Ascending aorta (tissue), 2 donors: ENCODE results near the gene CHST12. TPM values are rescaled to one million over a fixed set of nuclear protein-coding genes. Genes with fewer than 3 reads are reported as not detected.

ENCODE experiments used
- DNase-seq, 2 donors: peaks; one replicate each; pipeline ENCODE4 v3.0.0-alpha.2; 2019; ENCODE audit warnings: low spot score in 2 of 2
- H3K27ac ChIP-seq, 2 donors: fragments of 200-600 bp; sonication (generic); one replicate each; pipeline ENCODE4 v1.5.1; 2016 to 2017; ENCODE audit warnings: mild to moderate bottlenecking in 1 of 2
- H3K27me3 ChIP-seq: fragments of 200-600 bp; sonication (generic); one replicate; pipeline ENCODE4 v1.5.1; 2017
- H3K36me3 ChIP-seq, 2 donors: fragments of 200-600 bp; sonication (generic); one replicate each; pipeline ENCODE4 v1.5.1; 2016
- H3K4me1 ChIP-seq, 2 donors: fragments of 200-600 bp; sonication (generic); one replicate each; pipeline ENCODE4 v1.5.1; 2016 to 2017; ENCODE audit warnings: mild to moderate bottlenecking in 1 of 2
- H3K4me3 ChIP-seq, 2 donors: fragments of 200-600 bp; sonication (generic); one replicate each; pipeline ENCODE4 v1.5.1; 2016 to 2017; ENCODE audit warnings: mild to moderate bottlenecking in 1 of 2
- H3K9me3 ChIP-seq, 2 donors: fragments of 200-600 bp; sonication (generic); one replicate each; pipeline ENCODE4 v1.5.1; 2016
- intact Hi-C: fragments of 100-400 bp; cut with DNase I; formaldehyde crosslinking; loops from one replicate; pipeline ENCODE4 v1.15.1; 2023
- total RNA-seq: library from RNA; depleted of rRNA; stranded (reverse); fragments of >200 nt; gene quantifications from one replicate; pipeline ENCODE4 v1.1.0, GENCODE V29; 2016
- TF ChIP-seq, protein P1 (sequence below), 3 experiments: fragments of 200-600 bp in 2 of 3; fragments of 450-650 bp in 1 of 3; sonication (generic) in 2 of 3; IDR thresholded peaks; one replicate each; pipeline ENCODE4 v1.5.1; 2016 to 2019; ENCODE audit warnings: antibody characterized with exemption in 3 of 3, mild to moderate bottlenecking in 1 of 3, moderate library complexity in 1 of 3

The CHST12 gene
- total RNA-seq, 1 donor from 2014 or later: 79.4 TPM

DNA sequence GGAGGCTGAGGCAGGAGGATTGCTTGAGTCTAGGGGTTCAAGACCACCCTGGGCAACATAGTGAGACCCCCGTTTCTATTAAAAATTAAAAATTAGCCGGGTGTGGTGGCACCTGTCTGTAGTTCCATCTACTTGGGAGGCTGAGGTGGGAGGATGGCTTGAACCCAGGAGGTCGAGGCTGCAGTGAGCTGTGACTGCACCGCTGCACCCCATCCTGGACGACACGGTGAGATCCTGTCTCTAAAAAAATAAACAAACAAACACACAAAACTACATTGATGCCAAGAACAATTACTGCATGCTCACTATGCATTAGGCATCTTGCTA lies 761 bp upstream of the CHST12 start:
- intact Hi-C loops: loop anchor here (1.0 to 5.0 kb wide), 5 partner anchors 48 to 230 kb away; partner anchors contain the start of genes BRAT1, EIF3B, IQCE and MRM2
- TF ChIP-seq, protein P1, sequence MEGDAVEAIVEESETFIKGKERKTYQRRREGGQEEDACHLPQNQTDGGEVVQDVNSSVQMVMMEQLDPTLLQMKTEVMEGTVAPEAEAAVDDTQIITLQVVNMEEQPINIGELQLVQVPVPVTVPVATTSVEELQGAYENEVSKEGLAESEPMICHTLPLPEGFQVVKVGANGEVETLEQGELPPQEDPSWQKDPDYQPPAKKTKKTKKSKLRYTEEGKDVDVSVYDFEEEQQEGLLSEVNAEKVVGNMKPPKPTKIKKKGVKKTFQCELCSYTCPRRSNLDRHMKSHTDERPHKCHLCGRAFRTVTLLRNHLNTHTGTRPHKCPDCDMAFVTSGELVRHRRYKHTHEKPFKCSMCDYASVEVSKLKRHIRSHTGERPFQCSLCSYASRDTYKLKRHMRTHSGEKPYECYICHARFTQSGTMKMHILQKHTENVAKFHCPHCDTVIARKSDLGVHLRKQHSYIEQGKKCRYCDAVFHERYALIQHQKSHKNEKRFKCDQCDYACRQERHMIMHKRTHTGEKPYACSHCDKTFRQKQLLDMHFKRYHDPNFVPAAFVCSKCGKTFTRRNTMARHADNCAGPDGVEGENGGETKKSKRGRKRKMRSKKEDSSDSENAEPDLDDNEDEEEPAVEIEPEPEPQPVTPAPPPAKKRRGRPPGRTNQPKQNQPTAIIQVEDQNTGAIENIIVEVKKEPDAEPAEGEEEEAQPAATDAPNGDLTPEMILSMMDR (IDR thresholded peaks at IDR 0.05): no peak
- no peak for DNase-seq
- Histone ChIP-seq H3K9me3 (no peaks in the 10 kb centered on the region), H3K36me3 (no peaks in the 10 kb centered on the region), H3K4me1 (peaks cover 14 to 29% of the 10 kb centered on the region in 2 donors), H3K4me3 (peak overlapping the region; percentile 99), H3K27me3 (no peaks in the 10 kb centered on the region), H3K27ac (peak overlapping the region in 1 of 2 donors; percentile 24)

DNA sequence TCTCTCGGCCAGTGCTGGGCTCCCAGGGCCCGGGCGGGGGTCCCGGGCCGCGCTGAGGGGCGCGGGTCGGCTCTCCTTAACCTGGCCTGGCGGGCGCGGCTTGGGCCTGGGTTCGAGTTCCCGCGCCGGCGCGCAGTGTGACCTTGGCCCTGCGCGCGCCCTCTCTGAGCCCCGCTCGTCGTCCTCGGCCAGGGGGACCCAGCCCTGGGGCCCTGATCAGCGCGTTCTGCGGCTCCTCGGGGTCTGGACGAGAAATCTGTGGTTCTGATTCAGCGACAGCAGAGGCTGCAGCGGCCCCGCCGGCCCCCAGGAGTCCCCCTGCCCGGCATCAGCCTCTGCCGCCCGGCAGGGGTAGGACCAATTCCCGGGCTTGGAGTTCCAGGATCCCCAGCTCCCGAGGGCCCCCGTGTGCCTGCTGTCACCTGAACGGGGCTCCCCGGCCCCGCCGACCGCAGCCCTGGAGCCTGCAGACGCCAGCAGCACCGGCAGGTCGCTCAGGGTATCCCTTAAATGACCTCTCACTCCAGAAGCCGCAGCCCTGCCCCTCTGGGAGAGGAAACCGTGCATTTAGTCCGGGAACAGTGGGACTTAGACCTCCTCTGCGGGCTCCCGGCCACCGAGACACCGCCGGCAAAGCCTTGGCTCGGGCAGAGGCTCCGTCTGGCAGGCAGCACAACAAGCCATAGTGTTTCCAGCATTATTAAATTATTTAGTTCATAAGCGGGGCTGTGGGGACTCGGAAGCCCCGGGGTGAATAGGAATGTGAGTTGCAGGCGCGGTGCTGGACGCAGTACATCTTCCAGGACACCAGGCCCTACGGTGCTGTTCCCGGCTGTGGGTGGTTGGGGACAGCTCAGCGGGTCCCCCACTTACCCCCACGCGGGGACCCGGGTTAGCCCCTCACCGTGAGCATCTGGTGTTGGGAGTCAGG lies 572 bp downstream of the CHST12 start:
- H3K27ac ChIP-seq: peak overlapping the region; percentile 66 to 78
- TF ChIP-seq, protein P1 (IDR thresholded peaks at IDR 0.05): peak in 2 of 3 experiments; percentile 12 to 20
- peaks cover 14 to 29% of the 10 kb centered on the region in 2 donors for H3K4me1 ChIP-seq
- DNase-seq: peak in 1 of 2 donors; percentile 71
- intact Hi-C loops: loop anchor here (1.0 to 5.0 kb wide), 5 partner anchors 50 to 228 kb away; partner anchors contain the start of genes BRAT1, EIF3B, IQCE and MRM2
- H3K4me3 ChIP-seq: peak overlapping the region; percentile 99
- H3K9me3 ChIP-seq: no peaks in the 10 kb centered on the region
- H3K36me3 ChIP-seq: no peaks in the 10 kb centered on the region
- no peaks in the 10 kb centered on the region for H3K27me3 ChIP-seq

DNA sequence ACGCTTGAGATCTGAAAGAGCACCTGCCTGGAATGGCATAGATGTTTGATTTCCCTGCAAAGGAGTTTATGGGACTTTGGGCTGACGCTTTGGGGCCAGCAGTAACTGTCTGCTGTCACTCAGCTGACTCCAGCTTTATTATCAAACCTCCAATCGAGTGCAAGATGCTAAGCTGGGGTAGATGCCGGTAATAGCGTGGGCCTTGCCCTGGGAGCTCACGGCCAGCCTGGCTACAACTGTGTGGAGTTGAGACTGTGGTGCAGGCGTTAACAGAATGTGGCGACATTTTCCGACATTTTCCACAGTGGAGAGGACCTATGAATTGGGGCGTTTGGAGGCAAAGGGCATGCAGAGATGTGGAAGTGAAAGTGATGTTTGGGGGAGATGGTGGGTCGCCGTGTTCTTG lies 1.3 kb downstream of the CHST12 start:
- H3K27ac ChIP-seq: no peak overlapping the region
- H3K27me3 ChIP-seq: no peaks in the 10 kb centered on the region
- no peak for DNase-seq
- H3K4me1 ChIP-seq: peaks cover 10 to 25% of the 10 kb centered on the region in 2 donors
- peak overlapping the region; percentile 99 for H3K4me3 ChIP-seq
- no peaks in the 10 kb centered on the region for H3K9me3 ChIP-seq
- TF ChIP-seq, protein P1 (IDR thresholded peaks at IDR 0.05): no peak
- H3K36me3 ChIP-seq: no peaks in the 10 kb centered on the region
- intact Hi-C loops: loop anchor here (5.0 kb wide), 2 partner anchors 153 to 228 kb away; partner anchors contain the start of genes BRAT1, IQCE and TTYH3

DNA sequence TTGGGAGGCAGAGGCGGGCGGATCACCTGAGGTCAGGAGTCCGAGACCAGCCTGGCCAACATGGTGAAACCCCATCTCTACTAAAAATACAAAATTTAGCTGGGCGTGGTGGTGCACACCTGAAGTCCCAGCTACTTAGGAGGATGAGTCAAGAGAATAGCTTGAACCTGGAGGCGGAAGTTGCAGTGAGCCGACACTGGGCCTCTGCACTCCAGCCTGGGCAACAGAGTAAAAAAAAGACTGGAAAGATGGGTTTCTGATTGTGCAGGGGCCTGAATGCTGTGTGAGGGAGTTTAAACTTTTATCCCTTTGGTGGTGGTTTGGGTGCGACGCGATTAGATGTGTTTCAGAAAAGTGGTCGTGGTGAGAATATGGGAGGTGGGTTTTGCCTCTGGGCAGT lies 1.8 kb downstream of the CHST12 start:
- Histone ChIP-seq H3K4me3 (peak overlapping the region in 1 of 2 donors; percentile 99), H3K27ac (no peak overlapping the region), H3K27me3 (no peaks in the 10 kb centered on the region), H3K4me1 (peaks cover 10 to 20% of the 10 kb centered on the region in 2 donors), H3K9me3 (no peaks in the 10 kb centered on the region), H3K36me3 (no peaks in the 10 kb centered on the region)
- TF ChIP-seq, protein P1 (IDR thresholded peaks at IDR 0.05): no peak
- intact Hi-C loops: no loop called here
- DNase-seq: no peak

DNA sequence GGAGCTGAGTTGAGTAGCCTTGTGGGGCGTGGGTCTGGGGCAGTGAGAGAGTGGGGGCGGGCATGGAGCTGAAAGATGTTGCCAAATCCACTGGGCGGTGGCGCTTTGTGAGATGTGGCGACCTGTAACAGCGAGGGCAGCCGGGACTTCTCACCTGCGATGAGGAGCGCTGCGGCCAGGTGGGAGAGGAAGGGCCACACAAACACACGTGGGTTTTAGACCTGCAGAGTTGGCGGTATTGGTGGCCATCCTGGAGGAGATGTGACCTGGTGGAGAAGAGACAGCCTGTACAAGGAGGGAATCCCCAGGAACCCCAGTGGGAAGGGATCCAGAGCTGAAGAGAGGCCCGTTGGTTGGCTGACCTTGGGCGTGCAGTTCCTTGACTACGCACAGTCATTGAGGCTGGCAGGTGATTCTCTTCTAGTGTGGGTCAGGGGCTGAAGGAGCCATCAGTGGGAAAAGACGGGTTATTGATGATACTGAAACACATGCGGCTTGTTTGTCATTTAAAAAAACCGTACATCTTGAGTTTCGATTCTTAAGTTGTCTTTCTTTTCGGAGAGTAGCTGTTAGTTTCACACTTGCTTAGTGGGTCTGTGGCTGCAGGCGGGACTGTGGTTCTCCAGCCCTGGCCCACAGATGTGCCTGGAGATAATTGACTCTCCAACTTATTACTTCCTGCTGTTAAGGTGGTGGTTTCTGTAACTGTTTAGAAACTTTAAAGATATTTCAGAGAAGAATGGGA lies 2.4 kb downstream of the CHST12 start:
- Histone ChIP-seq H3K27me3 (no peaks in the 10 kb centered on the region), H3K27ac (no peak overlapping the region), H3K4me1 (peaks cover 10 to 17% of the 10 kb centered on the region in 2 donors), H3K4me3 (peak overlapping the region in 1 of 2 donors; percentile 99), H3K36me3 (no peaks in the 10 kb centered on the region), H3K9me3 (no peaks in the 10 kb centered on the region)
- intact Hi-C loops: no loop called here
- no peak for DNase-seq
- TF ChIP-seq, protein P1 (IDR thresholded peaks at IDR 0.05): no peak
